HEK293 (cell line): ENCODE results near the gene JTB.
A peak's percentile ranks its signal among the peaks of the same experiment; 100 is the strongest.

Source experiments
- BCL11A ChIP-seq: fragments of 450-650 bp; formaldehyde crosslinking; IDR thresholded peaks from 2 replicates; pipeline ENCODE4 v1.5.1; 2016; ENCODE audit warnings: low read depth, missing biosample characterization, missing genetic modification characterization
- HOXA7 ChIP-seq: sonication (generic); formaldehyde crosslinking; IDR thresholded peaks from 2 replicates; pipeline ENCODE4 v1.8.1; 2022; ENCODE audit warnings: missing genetic modification reagents, borderline replicate concordance
- HOXD13 ChIP-seq: sonication (generic); formaldehyde crosslinking; IDR thresholded peaks from 2 replicates; pipeline ENCODE4 v1.8.0; 2022; ENCODE audit warnings: missing genetic modification reagents, borderline replicate concordance
- MZF1 ChIP-seq: fragments of 450-650 bp; formaldehyde crosslinking; IDR thresholded peaks from 2 replicates; pipeline ENCODE4 v1.5.1; 2017; ENCODE audit warnings: missing biosample characterization, missing genetic modification characterization, borderline replicate concordance
- SALL2 ChIP-seq: fragments of 450-650 bp; formaldehyde crosslinking; IDR thresholded peaks from 2 replicates; pipeline ENCODE4 v1.5.0; 2017; ENCODE audit warnings: missing biosample characterization, mild to moderate bottlenecking, missing genetic modification characterization, borderline replicate concordance
- YY2 ChIP-seq: fragments of 450-650 bp; formaldehyde crosslinking; IDR thresholded peaks from 2 replicates; pipeline ENCODE4 v1.5.1; 2016; ENCODE audit warnings: missing biosample characterization, missing genetic modification characterization
- ZBTB20 ChIP-seq: fragments of 450-650 bp; formaldehyde crosslinking; IDR thresholded peaks from 2 replicates; pipeline ENCODE4 v1.5.1; 2016; ENCODE audit warnings: missing biosample characterization, missing genetic modification characterization
- ZBTB21 ChIP-seq: fragments of 450-650 bp; formaldehyde crosslinking; IDR thresholded peaks from 2 replicates; pipeline ENCODE4 v1.5.1; 2017; ENCODE audit warnings: missing biosample characterization, missing genetic modification characterization
- ZEB2 ChIP-seq: fragments of 450-650 bp; formaldehyde crosslinking; IDR thresholded peaks from 2 replicates; pipeline ENCODE4 v1.5.1; 2016; ENCODE audit warnings: missing biosample characterization, missing genetic modification characterization
- ZNF10 ChIP-seq: fragments of 450-650 bp; formaldehyde crosslinking; IDR thresholded peaks from 2 replicates; pipeline ENCODE4 v1.5.1; 2017; ENCODE audit warnings: missing biosample characterization, missing genetic modification characterization
- ZNF112 ChIP-seq: fragments of 450-650 bp; formaldehyde crosslinking; IDR thresholded peaks from 2 replicates; pipeline ENCODE4 v1.5.0; 2017; ENCODE audit warnings: missing biosample characterization, missing genetic modification characterization
- ZNF114 ChIP-seq: fragments of 450-650 bp; formaldehyde crosslinking; IDR thresholded peaks from 2 replicates; pipeline ENCODE4 v1.5.0; 2017; ENCODE audit warnings: missing biosample characterization, missing genetic modification characterization
- ZNF274 ChIP-seq, 2 experiments: fragments of 200-500 bp in 1 of 2; fragments of 450-650 bp in 1 of 2; sonication (Bioruptor generic) in 1 of 2; formaldehyde crosslinking in 1 of 2; IDR thresholded peaks; 2 replicates each; pipeline versions ENCODE4 v1.5.1 to v1.6.1; 2014 to 2016; ENCODE audit warnings: borderline replicate concordance in 1 of 2, inconsistent platforms in 1 of 2, low read length in 1 of 2, missing biosample characterization in 1 of 2, missing genetic modification characterization in 1 of 2
- ZNF324 ChIP-seq: fragments of 450-650 bp; formaldehyde crosslinking; IDR thresholded peaks from 2 replicates; pipeline ENCODE4 v1.5.1; 2016; ENCODE audit warnings: missing biosample characterization, missing genetic modification characterization
- ZNF391 ChIP-seq: fragments of 450-650 bp; formaldehyde crosslinking; IDR thresholded peaks from 2 replicates; pipeline ENCODE4 v1.5.1; 2016; ENCODE audit warnings: low read depth, missing biosample characterization, missing genetic modification characterization, borderline replicate concordance
- ZNF473 ChIP-seq: fragments of 450-650 bp; formaldehyde crosslinking; IDR thresholded peaks from 2 replicates; pipeline ENCODE4 v1.5.1; 2017; ENCODE audit warnings: missing biosample characterization, missing genetic modification characterization
- ZNF501 ChIP-seq: fragments of 450-650 bp; formaldehyde crosslinking; IDR thresholded peaks from 2 replicates; pipeline ENCODE4 v1.5.1; 2016; ENCODE audit warnings: missing biosample characterization, missing genetic modification characterization
- ZNF529 ChIP-seq: fragments of 450-650 bp; formaldehyde crosslinking; IDR thresholded peaks from 2 replicates; pipeline ENCODE4 v1.5.1; 2017; ENCODE audit warnings: missing genetic modification characterization, missing biosample characterization; ENCODE audit not compliant: insufficient replicate concordance
- ZNF658 ChIP-seq: fragments of 450-650 bp; formaldehyde crosslinking; IDR thresholded peaks from 2 replicates; pipeline ENCODE4; 2016; ENCODE audit warnings: missing biosample characterization, missing genetic modification characterization
- ZNF660 ChIP-seq: fragments of 450-650 bp; IDR thresholded peaks from 2 replicates; pipeline ENCODE4 v1.5.1; 2018; ENCODE audit warnings: missing biosample characterization, mild to moderate bottlenecking, missing genetic modification characterization
- ZNF701 ChIP-seq: fragments of 450-650 bp; formaldehyde crosslinking; IDR thresholded peaks from 2 replicates; pipeline ENCODE4 v1.5.1; 2016; ENCODE audit warnings: missing biosample characterization, missing genetic modification characterization
- ZNF830 ChIP-seq: fragments of 450-650 bp; IDR thresholded peaks from 2 replicates; pipeline ENCODE4 v1.5.0; 2018; ENCODE audit warnings: missing biosample characterization, missing genetic modification characterization, low read depth, mild to moderate bottlenecking, moderate library complexity
- TF ChIP-seq, protein P1 (sequence below): fragments of 450-650 bp; formaldehyde crosslinking; IDR thresholded peaks from 2 replicates; pipeline ENCODE4 v1.5.1; 2016; ENCODE audit warnings: missing biosample characterization, missing genetic modification characterization
- TF ChIP-seq, protein P2 (sequence below): fragments of 450-650 bp; formaldehyde crosslinking; IDR thresholded peaks from 2 replicates; pipeline ENCODE4 v1.5.1; 2016; ENCODE audit warnings: missing biosample characterization, missing genetic modification characterization
- TF ChIP-seq, protein P3 (sequence below): fragments of 450-650 bp; formaldehyde crosslinking; IDR thresholded peaks from 2 replicates; pipeline ENCODE4 v1.5.1; 2016; ENCODE audit warnings: missing biosample characterization, missing genetic modification characterization, low read depth
- TF ChIP-seq, protein P4 (sequence below): fragments of 450-650 bp; formaldehyde crosslinking; IDR thresholded peaks from 2 replicates; pipeline ENCODE4; 2016; ENCODE audit warnings: missing biosample characterization, missing genetic modification characterization
- TF ChIP-seq, protein P5 (sequence below): fragments of 450-650 bp; formaldehyde crosslinking; IDR thresholded peaks from 2 replicates; pipeline ENCODE4 v1.5.1; 2016; ENCODE audit warnings: missing biosample characterization, missing genetic modification characterization

JTB gene

DNA sequence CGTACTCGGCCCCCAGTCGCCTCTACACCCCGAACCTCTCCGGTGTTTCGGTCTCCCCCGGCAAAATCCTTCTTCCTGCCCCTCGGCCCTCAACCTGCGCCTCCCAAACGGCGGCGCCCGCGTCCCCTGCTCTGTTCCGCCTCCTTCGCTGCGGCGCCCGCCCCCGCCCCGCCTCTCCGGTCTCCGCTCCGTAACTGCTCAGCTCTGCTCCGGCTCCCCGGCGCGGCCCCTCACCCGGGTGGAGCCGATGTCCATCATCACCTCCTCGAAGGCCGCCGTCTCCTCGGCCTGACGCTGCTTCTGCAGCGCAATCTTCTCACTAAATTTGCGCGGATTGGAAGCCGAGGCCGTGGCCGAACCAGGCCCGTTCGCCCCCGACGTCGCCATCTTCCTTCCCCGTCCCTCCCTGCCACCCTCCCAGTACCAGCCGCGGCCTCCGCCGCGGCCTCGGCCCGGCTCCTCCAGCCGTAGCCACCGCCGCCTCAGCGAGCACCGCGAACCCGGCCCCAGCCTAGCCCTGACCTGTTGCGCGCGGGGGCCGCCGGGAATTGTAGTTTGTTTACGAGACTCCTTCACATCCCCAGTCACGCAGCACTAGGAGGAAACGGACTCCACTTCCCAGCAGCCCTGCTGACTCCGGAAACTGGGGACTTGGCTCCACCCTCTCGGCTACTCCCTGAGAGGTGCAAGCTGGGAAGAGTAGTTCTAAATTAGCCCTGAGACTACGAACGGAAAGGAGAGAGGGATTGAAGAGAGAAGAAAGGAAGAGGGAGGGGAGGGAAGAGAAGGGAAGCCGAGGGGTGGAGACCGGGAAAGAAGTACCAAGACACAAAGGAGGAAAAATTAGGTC, 19.1 kb downstream of the JTB start, which contains the start of gene CRTC2 (continued):
- TF ChIP-seq, protein P1, sequence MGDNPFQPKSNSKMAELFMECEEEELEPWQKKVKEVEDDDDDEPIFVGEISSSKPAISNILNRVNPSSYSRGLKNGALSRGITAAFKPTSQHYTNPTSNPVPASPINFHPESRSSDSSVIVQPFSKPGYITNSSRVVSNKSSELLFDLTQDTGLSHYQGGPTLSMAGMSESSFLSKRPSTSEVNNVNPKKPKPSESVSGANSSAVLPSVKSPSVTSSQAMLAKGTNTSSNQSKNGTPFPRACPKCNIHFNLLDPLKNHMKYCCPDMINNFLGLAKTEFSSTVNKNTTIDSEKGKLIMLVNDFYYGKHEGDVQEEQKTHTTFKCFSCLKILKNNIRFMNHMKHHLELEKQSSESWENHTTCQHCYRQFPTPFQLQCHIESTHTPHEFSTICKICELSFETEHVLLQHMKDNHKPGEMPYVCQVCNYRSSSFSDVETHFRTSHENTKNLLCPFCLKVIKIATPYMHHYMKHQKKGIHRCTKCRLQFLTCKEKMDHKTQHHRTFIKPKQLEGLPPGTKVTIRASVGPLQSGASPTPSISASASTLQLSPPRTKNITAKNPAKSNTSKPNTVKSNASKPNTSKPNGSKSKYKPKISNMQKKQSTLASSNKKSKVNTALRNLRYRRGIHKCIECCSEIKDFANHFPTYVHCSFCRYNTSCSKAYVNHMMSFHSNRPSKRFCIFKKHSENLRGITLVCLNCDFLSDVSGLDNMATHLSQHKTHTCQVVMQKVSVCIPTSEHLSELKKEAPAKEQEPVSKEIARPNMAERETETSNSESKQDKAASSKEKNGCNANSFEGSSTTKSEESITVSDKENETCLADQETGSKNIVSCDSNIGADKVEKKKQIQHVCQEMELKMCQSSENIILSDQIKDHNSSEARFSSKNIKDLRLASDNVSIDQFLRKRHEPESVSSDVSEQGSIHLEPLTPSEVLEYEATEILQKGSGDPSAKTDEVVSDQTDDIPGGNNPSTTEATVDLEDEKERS (tag by site-specific recombination): no peak
- peak; percentile 44 for TF ChIP-seq YY2 (tag by site-specific recombination)
- no peak for TF ChIP-seq SALL2 (tag by site-specific recombination)
- TF ChIP-seq ZNF701 (tag by site-specific recombination): no peak
- TF ChIP-seq, protein P2, sequence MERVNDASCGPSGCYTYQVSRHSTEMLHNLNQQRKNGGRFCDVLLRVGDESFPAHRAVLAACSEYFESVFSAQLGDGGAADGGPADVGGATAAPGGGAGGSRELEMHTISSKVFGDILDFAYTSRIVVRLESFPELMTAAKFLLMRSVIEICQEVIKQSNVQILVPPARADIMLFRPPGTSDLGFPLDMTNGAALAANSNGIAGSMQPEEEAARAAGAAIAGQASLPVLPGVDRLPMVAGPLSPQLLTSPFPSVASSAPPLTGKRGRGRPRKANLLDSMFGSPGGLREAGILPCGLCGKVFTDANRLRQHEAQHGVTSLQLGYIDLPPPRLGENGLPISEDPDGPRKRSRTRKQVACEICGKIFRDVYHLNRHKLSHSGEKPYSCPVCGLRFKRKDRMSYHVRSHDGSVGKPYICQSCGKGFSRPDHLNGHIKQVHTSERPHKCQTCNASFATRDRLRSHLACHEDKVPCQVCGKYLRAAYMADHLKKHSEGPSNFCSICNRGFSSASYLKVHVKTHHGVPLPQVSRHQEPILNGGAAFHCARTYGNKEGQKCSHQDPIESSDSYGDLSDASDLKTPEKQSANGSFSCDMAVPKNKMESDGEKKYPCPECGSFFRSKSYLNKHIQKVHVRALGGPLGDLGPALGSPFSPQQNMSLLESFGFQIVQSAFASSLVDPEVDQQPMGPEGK (tag by site-specific recombination): peak; percentile 84
- TF ChIP-seq ZEB2 (tag by site-specific recombination): peak; percentile 88
- peak; percentile 98 for TF ChIP-seq ZBTB20 (tag by site-specific recombination)
- TF ChIP-seq ZNF830 (tag by site-specific recombination): no peak
- no peak for TF ChIP-seq ZNF114 (tag by site-specific recombination)
- TF ChIP-seq ZNF473 (tag by site-specific recombination): no peak
- TF ChIP-seq, protein P3, sequence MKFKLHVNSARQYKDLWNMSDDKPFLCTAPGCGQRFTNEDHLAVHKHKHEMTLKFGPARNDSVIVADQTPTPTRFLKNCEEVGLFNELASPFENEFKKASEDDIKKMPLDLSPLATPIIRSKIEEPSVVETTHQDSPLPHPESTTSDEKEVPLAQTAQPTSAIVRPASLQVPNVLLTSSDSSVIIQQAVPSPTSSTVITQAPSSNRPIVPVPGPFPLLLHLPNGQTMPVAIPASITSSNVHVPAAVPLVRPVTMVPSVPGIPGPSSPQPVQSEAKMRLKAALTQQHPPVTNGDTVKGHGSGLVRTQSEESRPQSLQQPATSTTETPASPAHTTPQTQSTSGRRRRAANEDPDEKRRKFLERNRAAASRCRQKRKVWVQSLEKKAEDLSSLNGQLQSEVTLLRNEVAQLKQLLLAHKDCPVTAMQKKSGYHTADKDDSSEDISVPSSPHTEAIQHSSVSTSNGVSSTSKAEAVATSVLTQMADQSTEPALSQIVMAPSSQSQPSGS (tag by site-specific recombination): no peak
- peak; percentile 72 for TF ChIP-seq ZNF10 (tag by site-specific recombination)
- no peak for TF ChIP-seq HOXA7
- TF ChIP-seq ZBTB21 (tag by site-specific recombination): no peak
- TF ChIP-seq ZNF501 (tag by site-specific recombination): peak; percentile 94
- no peak for TF ChIP-seq HOXD13 (CRISPR knock-in tag)
- TF ChIP-seq BCL11A (tag by site-specific recombination): no peak
- no peak for TF ChIP-seq ZNF658 (tag by site-specific recombination)
- TF ChIP-seq ZNF112 (tag by site-specific recombination): no peak
- no peak for TF ChIP-seq MZF1
- no peak; the same call in 1 of the 2 replicates for TF ChIP-seq ZNF391
- TF ChIP-seq ZNF529 (tag by site-specific recombination): no peak
- TF ChIP-seq ZNF324 (tag by site-specific recombination): peak; percentile 87; the same call in 1 of the 2 replicates
- TF ChIP-seq, protein P4, sequence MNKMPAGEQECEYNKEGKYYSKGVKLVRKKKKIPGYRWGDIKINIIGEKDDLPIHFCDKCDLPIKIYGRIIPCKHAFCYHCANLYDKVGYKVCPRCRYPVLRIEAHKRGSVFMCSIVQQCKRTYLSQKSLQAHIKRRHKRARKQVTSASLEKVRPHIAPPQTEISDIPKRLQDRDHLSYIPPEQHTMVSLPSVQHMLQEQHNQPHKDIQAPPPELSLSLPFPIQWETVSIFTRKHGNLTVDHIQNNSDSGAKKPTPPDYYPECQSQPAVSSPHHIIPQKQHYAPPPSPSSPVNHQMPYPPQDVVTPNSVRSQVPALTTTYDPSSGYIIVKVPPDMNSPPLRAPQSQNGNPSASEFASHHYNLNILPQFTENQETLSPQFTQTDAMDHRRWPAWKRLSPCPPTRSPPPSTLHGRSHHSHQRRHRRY (tag by site-specific recombination): no peak
- no peak for TF ChIP-seq ZNF274 (IDR thresholded peaks at IDR 0.05; ENCODE audit: low read length)
- no peak for TF ChIP-seq ZNF274 (tag by site-specific recombination; IDR thresholded peaks at IDR 0.05; ENCODE audit: borderline replicate concordance)
- TF ChIP-seq ZNF660 (tag by site-specific recombination): peak; percentile 56; the same call in 1 of the 2 replicates
- TF ChIP-seq, protein P5, sequence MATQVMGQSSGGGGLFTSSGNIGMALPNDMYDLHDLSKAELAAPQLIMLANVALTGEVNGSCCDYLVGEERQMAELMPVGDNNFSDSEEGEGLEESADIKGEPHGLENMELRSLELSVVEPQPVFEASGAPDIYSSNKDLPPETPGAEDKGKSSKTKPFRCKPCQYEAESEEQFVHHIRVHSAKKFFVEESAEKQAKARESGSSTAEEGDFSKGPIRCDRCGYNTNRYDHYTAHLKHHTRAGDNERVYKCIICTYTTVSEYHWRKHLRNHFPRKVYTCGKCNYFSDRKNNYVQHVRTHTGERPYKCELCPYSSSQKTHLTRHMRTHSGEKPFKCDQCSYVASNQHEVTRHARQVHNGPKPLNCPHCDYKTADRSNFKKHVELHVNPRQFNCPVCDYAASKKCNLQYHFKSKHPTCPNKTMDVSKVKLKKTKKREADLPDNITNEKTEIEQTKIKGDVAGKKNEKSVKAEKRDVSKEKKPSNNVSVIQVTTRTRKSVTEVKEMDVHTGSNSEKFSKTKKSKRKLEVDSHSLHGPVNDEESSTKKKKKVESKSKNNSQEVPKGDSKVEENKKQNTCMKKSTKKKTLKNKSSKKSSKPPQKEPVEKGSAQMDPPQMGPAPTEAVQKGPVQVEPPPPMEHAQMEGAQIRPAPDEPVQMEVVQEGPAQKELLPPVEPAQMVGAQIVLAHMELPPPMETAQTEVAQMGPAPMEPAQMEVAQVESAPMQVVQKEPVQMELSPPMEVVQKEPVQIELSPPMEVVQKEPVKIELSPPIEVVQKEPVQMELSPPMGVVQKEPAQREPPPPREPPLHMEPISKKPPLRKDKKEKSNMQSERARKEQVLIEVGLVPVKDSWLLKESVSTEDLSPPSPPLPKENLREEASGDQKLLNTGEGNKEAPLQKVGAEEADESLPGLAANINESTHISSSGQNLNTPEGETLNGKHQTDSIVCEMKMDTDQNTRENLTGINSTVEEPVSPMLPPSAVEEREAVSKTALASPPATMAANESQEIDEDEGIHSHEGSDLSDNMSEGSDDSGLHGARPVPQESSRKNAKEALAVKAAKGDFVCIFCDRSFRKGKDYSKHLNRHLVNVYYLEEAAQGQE (tag by site-specific recombination): peak; percentile 50; the same call in 1 of the 2 replicates
